HuH-7.5 (cell line): ENCODE results near the gene TARBP1.
"Not testable (repeated sequence)": the region's sequence is repeated elsewhere in the genome, so short reads cannot be mapped to it uniquely, and the experiment has no call there.

Experiments used
- DNase-seq: peaks from one replicate; pipeline ENCODE4 v3.0.0; 2011; ENCODE audit warnings: low spot score

Gene TARBP1

GRCh38 chr1:234388094-234388493 lies 90.9 kb downstream of the TARBP1 start:
- DNase-seq, result no peak

- no peak for DNase-seq
Measured at GRCh38 chr1:234386122-234386521, 92.9 kb downstream of the TARBP1 start.

DNA sequence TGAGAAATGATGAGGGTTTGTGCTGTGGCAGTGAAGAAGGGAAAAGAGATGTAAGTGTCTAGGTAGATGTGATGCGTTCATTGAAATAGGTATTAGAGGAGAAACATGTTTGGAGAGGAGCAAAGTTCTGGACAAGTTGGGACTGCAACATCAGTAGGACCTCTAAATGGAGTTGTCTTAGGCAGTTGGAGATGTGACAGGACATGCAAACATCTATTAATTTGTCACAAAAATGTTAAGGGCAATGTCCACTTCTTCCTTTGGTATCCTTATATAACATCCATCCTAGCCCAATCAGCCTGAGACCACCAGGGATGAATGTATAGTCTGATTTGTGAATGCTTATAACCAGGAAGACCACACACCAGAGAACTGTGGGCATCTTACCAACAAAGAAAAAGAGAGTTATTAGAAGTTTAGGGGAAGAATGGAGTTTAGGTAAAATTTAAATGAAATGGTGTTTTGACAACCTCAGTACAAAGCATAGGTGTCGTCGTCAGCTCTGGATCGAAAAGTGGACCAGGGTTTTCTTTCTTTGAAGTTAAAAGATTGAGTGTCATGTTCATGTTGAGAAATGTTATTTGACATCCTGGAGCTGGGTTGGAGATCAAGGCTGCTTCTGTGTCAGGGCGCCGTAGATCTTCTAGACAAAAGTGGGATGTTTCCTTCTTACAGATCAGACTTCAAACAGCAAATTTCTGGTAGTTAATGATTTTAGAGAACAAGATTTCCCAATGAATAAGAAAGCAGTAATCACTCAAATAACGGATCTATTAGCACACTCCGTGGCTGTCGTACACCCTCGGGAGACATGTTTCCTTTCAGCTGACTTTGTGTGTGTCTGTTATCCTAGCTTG lies 97.1 kb downstream of the TARBP1 start:
- DNase-seq, result no peak

DNA sequence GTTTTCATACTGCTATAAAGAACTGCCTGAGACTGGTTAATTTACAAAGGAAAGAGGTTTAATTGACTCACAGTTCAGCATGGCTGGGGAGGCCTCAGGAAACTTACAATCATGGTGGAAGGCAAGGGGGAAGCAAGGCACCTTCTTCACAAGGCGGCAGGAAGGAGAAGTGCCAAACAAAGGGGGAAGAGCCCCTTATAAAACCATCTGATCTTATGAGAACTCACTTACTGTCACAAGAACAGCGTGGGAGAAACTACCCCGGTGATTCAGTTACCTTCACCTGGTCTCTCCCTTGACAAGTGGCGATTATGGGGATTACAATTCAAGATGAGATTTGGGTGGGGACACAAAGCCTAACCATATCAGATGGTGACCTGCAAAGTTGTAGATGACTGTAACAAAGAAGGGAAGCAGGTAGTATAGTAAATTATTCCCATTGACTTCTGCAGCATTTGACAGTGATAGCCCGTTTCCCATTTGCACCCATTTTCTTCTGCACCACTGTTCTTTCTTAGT lies 99.3 kb downstream of the TARBP1 start:
- not testable (repeated sequence) for DNase-seq

DNA sequence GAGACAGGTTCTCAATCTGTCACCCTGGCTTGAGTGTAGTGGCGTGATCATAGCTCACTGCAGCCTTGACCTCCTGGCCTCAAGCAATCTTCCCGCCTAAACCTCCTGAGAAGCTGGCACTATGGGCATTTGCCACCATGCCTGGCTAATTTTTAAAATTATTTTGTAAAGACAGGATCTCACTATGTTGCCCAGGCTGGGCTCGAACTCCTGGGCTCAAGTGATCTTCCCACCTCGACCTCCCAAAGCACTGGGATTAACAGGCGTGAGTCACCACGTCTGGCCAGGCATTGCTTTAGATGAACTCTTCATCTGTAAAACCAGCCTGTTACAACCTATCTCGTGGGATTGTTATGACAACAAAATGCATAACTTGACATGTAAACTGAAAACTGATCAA lies 103.3 kb downstream of the TARBP1 start:
- no peak for DNase-seq

DNA sequence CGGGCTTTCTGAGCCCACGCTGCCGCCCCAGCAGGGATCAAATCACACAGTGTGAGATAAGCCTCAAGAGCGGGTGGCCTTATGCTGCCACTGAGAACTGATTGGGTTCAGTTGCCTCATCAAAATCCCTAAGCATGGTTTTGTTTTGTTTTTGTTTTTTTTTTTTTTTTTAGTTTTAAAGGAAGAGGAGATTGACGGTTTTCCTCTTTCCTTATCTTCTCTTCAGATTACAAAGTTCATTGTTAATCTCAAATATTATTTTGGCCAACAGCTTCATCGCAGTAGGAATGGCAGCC lies 105.1 kb downstream of the TARBP1 start:
- no peak for DNase-seq

GRCh38 chr1:234373064-234373958 lies 105.7 kb downstream of the TARBP1 start, which contains the start of gene COA6:
Gene COA6 (plus strand): TSS chr1:234373456. CDS start chr1:234373467, 11 bp downstream.
- DNase-seq, result peak; percentile 65

GRCh38 chr1:234372011-234372757 lies 106.8 kb downstream of the TARBP1 start:
- no peak for DNase-seq

DNA sequence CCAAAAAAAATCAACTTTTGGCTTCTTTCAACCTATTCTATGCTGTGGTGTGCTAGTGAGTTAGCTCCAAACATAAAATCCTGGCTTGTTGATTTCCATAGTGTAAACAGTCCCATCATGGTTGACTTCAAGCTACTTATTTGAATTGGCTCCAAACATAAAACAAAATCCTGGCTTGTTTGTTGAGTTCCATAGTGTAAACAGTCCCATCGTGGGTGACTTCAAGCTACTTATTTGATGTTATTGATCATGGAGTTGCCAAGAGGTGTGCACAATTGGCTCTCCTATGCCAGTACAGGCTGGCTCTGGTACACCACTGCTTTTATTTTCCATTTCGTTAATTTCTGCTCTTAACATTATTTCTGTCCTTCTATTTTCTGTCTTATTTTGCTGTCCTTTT lies 107.6 kb downstream of the TARBP1 start:
- no peak for DNase-seq

GRCh38 chr1:234369784-234370183 lies 109.2 kb downstream of the TARBP1 start:
- no peak for DNase-seq

DNA sequence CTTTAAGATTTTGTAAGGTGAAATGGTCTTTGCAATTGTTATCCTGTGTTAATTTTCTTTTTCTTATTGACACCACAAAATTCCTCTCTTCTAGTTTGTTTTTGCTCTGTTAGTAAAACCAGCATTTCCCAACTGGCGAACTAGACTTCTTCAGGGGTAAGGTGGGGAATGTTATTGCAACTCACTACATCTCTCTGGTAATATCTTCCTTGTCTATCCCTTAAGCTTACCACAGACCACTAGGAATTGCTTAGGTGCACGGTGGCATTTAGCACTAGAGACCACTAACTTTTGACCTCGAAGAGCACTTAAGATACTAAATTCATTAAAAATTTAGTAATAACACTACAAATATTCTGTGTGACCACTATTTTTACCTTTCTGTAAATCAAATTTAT lies 109.9 kb downstream of the TARBP1 start:
- DNase-seq, result no peak

- DNase-seq, result no peak
Measured at GRCh38 chr1:234368320-234369032, 110.5 kb downstream of the TARBP1 start.

GRCh38 chr1:234362558-234362957 lies 116.4 kb downstream of the TARBP1 start:
- DNase-seq, result no peak

GRCh38 chr1:234361102-234361603 lies 117.8 kb downstream of the TARBP1 start:
- DNase-seq, result no peak

- no peak for DNase-seq
Measured at GRCh38 chr1:234357831-234358230, 121.1 kb downstream of the TARBP1 start.

- not testable (repeated sequence) for DNase-seq
Measured at GRCh38 chr1:234356615-234357269, 122.2 kb downstream of the TARBP1 start.

GRCh38 chr1:234355782-234356510 lies 123.0 kb downstream of the TARBP1 start:
- no peak for DNase-seq

- peak; percentile 31 for DNase-seq
Measured at GRCh38 chr1:234348964-234349363, 130.0 kb downstream of the TARBP1 start.

- no peak for DNase-seq
Measured at GRCh38 chr1:234345237-234345636, 133.7 kb downstream of the TARBP1 start.

DNA sequence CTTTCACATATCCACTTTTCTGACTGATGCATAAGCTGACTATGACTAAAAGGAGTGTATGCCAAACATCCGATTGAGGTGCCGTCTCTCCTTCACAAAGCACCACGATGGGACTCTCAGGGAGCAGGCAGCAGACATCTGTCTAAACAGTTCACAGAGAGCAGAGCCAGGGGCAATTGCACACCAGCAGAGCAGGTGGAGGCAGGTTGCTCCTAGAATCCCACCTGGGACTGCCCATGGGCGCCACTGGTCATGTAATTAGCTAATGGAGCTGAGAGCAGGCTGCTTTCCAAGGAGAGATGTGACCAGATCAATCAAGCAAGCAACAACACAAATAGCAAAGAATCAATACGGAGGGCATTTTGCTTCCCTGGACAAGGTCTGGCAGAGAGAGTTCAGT lies 136.2 kb downstream of the TARBP1 start:
- no peak for DNase-seq
